ENCODE data around the gene KCTD14.

DNA sequence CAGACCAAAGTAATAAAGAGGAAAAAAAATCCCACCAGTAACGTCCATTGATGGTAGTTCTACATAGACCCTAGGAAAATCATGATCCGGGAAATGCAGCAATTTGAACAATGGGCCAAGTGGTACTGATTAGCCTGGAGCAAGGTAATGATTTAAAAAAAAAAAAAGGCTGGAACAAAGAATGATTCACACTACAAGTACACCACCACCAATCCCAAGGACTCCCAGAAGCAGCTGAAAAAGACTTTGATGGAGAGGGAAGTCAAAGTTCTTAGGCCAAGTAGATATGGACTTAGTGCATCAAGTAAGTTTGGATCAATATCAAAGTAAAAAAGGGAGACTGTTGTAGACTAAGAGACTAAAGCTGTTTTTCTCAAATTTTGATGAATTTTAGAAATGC is 11.8 kb downstream of the KCTD14 start:
- TF ChIP-seq POLR2AphosphoS5 (IDR thresholded peaks at IDR 0.05) (no peak), POLR2A (IDR thresholded peaks at IDR 0.05) (no peak)
- TF ChIP-seq, protein P1, sequence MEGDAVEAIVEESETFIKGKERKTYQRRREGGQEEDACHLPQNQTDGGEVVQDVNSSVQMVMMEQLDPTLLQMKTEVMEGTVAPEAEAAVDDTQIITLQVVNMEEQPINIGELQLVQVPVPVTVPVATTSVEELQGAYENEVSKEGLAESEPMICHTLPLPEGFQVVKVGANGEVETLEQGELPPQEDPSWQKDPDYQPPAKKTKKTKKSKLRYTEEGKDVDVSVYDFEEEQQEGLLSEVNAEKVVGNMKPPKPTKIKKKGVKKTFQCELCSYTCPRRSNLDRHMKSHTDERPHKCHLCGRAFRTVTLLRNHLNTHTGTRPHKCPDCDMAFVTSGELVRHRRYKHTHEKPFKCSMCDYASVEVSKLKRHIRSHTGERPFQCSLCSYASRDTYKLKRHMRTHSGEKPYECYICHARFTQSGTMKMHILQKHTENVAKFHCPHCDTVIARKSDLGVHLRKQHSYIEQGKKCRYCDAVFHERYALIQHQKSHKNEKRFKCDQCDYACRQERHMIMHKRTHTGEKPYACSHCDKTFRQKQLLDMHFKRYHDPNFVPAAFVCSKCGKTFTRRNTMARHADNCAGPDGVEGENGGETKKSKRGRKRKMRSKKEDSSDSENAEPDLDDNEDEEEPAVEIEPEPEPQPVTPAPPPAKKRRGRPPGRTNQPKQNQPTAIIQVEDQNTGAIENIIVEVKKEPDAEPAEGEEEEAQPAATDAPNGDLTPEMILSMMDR (IDR thresholded peaks at IDR 0.05), result no peak
